Stimulated activated memory B cell treated with anti-CD40 and anti-IgM and Interleukin-4, amounts not matched to agents 10 μg/mL and 1 μg/mL and 100 μg/mL, for 72 hours (primary cell): Measurements from ENCODE around the gene FBXO42.
"Not testable (repeated sequence)": the region's sequence is repeated elsewhere in the genome, so short reads cannot be mapped to it uniquely, and the experiment has no call there.

Experiments used
- ATAC-seq: fragments of 150-1000 bp; cut with Tn5 transposase; 2 replicates; pipeline ENCODE4 v1.10.0; 2021
- H3K27ac Mint-ChIP-seq: one replicate; pipeline ENCODE4 v1.8.0; 2022; ENCODE audit warnings: mild to moderate bottlenecking, mixed read lengths
- H3K27me3 Mint-ChIP-seq: one replicate; pipeline ENCODE4 v1.8.0; 2022; ENCODE audit warnings: mixed read lengths
- H3K36me3 Mint-ChIP-seq: one replicate; pipeline ENCODE4 v1.8.0; 2022; ENCODE audit warnings: mixed read lengths
- H3K4me1 Mint-ChIP-seq: one replicate; pipeline ENCODE4 v1.8.0; 2022; ENCODE audit warnings: mixed read lengths
- H3K4me3 Mint-ChIP-seq: one replicate; pipeline ENCODE4 v1.8.0; 2022; ENCODE audit warnings: mild to moderate bottlenecking, moderate library complexity, mixed read lengths
- H3K9me3 Mint-ChIP-seq: one replicate; pipeline ENCODE4 v1.8.0; 2022; ENCODE audit warnings: mixed read lengths

FBXO42 gene

GRCh38 chr1:16217061-16217785 lies 135.1 kb downstream of the FBXO42 start:
- Mint-ChIP-seq H3K4me3 (peak overlapping the region; percentile 79), H3K27me3 (peaks cover 9% of the 10 kb centered on the region), H3K4me1 (peaks cover 32% of the 10 kb centered on the region), H3K27ac (peak overlapping the region; percentile 43), H3K36me3 (no peaks in the 10 kb centered on the region), H3K9me3 (peaks cover 2% of the 10 kb centered on the region)
- peak; percentile 99 for ATAC-seq

- Mint-ChIP-seq H3K27ac (no peak overlapping the region), H3K36me3 (no peaks in the 10 kb centered on the region), H3K27me3 (peaks cover 9% of the 10 kb centered on the region), H3K9me3 (no peaks in the 10 kb centered on the region), H3K4me3 (peak overlapping the region; percentile 79), H3K4me1 (peaks cover 32% of the 10 kb centered on the region)
- no peak for ATAC-seq
Measured at GRCh38 chr1:16215882-16216753, 136.2 kb downstream of the FBXO42 start.

GRCh38 chr1:16215240-16215639 lies 137.0 kb downstream of the FBXO42 start:
- not testable (repeated sequence) for H3K27ac Mint-ChIP-seq, H3K9me3 Mint-ChIP-seq, ATAC-seq, H3K36me3 Mint-ChIP-seq, H3K4me3 Mint-ChIP-seq, H3K27me3 Mint-ChIP-seq
- H3K4me1 Mint-ChIP-seq: peaks cover 32% of the 10 kb centered on the region

- not testable (repeated sequence) for ATAC-seq, H3K27me3 Mint-ChIP-seq, H3K9me3 Mint-ChIP-seq, H3K36me3 Mint-ChIP-seq, H3K27ac Mint-ChIP-seq, H3K4me3 Mint-ChIP-seq
- H3K4me1 Mint-ChIP-seq: peaks cover 24% of the 10 kb centered on the region
Measured at GRCh38 chr1:16213544-16213943, 138.7 kb downstream of the FBXO42 start.

- Mint-ChIP-seq H3K9me3 (no peaks in the 10 kb centered on the region), H3K4me3 (no peak overlapping the region), H3K27ac (no peak overlapping the region), H3K36me3 (no peaks in the 10 kb centered on the region), H3K27me3 (peaks cover 9% of the 10 kb centered on the region), H3K4me1 (peaks cover 19% of the 10 kb centered on the region)
- no peak for ATAC-seq
Measured at GRCh38 chr1:16213013-16213412, 139.3 kb downstream of the FBXO42 start.

- Mint-ChIP-seq H3K4me3 (no peak within 1 kb of the TSS), H3K9me3 (no peaks in the 10 kb centered on the region), H3K27me3 (peaks cover 9% of the 10 kb centered on the region), H3K36me3 (no peaks in the 10 kb centered on the region), H3K4me1 (peaks cover 19% of the 10 kb centered on the region), H3K27ac (no peak within 1 kb of the TSS)
- ATAC-seq: no peak
Measured at GRCh38 chr1:16212251-16212961, 139.9 kb downstream of the FBXO42 start, which contains the start of gene ARHGEF19. ARHGEF19 (minus strand) TSS chr1:16212652; CDS start chr1:16209054, 3,598 bp downstream.

- H3K36me3 Mint-ChIP-seq: no peaks in the 10 kb centered on the region
- no peak overlapping the region for H3K4me3 Mint-ChIP-seq
- ATAC-seq: no peak
- H3K9me3 Mint-ChIP-seq: no peaks in the 10 kb centered on the region
- H3K4me1 Mint-ChIP-seq: peaks cover 17% of the 10 kb centered on the region
- H3K27ac Mint-ChIP-seq: no peak overlapping the region
- H3K27me3 Mint-ChIP-seq: peaks cover 9% of the 10 kb centered on the region
Measured at GRCh38 chr1:16211824-16212223, 140.5 kb downstream of the FBXO42 start.

- Mint-ChIP-seq H3K9me3 (no peaks in the 10 kb centered on the region), H3K27ac (no peak overlapping the region), H3K4me3 (no peak overlapping the region), H3K4me1 (peaks cover 6% of the 10 kb centered on the region), H3K36me3 (no peaks in the 10 kb centered on the region), H3K27me3 (peaks cover 9% of the 10 kb centered on the region)
- ATAC-seq: no peak
Measured at GRCh38 chr1:16210581-16210980, 141.7 kb downstream of the FBXO42 start.

GRCh38 chr1:16209847-16210407 lies 142.4 kb downstream of the FBXO42 start:
- ATAC-seq: no peak
- Mint-ChIP-seq H3K27ac (no peak overlapping the region), H3K36me3 (no peaks in the 10 kb centered on the region), H3K4me3 (no peak overlapping the region), H3K27me3 (peaks cover 9% of the 10 kb centered on the region), H3K9me3 (no peaks in the 10 kb centered on the region), H3K4me1 (peaks cover 6% of the 10 kb centered on the region)

GRCh38 chr1:16209132-16209846 lies 143.0 kb downstream of the FBXO42 start:
- Mint-ChIP-seq H3K4me3 (no peak overlapping the region), H3K36me3 (no peaks in the 10 kb centered on the region), H3K4me1 (peaks cover 12% of the 10 kb centered on the region), H3K27ac (no peak overlapping the region), H3K9me3 (no peaks in the 10 kb centered on the region), H3K27me3 (peaks cover 9% of the 10 kb centered on the region)
- no peak for ATAC-seq

GRCh38 chr1:16208270-16208987 lies 143.9 kb downstream of the FBXO42 start:
- Mint-ChIP-seq H3K36me3 (peaks cover 3% of the 10 kb centered on the region), H3K4me1 (peaks cover 12% of the 10 kb centered on the region), H3K4me3 (peak overlapping the region; percentile 33), H3K27me3 (peaks cover 9% of the 10 kb centered on the region), H3K9me3 (no peaks in the 10 kb centered on the region), H3K27ac (no peak overlapping the region)
- no peak for ATAC-seq

- peaks cover 12% of the 10 kb centered on the region for H3K4me1 Mint-ChIP-seq
- no peaks in the 10 kb centered on the region for H3K9me3 Mint-ChIP-seq
- peak overlapping the region; percentile 88 for H3K4me3 Mint-ChIP-seq
- no peak for ATAC-seq
- peak overlapping the region; percentile 83 for H3K27ac Mint-ChIP-seq
- peaks cover 9% of the 10 kb centered on the region for H3K36me3 Mint-ChIP-seq
- peaks cover under 1% of the 10 kb centered on the region for H3K27me3 Mint-ChIP-seq
Measured at GRCh38 chr1:16207318-16208269, 144.7 kb downstream of the FBXO42 start.
